ENCODE data around the gene NANOS3.
A peak's percentile ranks its signal among the peaks of the same experiment; 100 is the strongest.

Gene NANOS3

DNA sequence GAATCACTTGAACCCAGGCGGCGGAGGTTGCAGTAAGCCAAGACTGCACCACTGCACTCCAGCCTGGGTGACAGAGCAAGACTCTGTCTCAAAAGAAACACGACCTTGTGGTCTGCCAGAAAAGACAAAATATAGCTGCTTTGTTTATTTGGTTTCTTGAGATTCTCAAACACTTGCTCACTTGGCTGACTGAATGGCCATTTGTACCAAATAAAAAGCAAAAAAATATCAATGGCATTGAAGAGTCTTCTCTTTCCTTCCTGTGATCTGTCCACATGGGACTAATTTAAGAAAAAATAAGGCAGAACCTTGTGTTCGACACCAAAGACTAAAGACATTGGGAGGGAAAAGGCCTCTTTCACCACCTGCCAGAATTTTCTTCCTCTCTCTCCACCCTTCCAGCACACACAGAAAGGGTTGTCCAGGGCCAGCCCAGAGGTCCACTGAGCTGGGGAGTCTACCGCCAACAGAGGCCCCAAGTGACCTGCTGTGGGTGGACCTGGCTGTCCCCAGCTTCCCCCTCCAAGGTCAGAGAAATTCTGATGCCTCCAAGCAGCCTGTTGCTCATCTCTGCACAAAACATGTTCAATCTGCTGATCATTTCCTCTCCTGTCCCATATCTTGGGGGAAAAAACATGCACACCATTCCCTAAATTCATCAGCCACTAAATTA is 23.1 kb downstream of the NANOS3 start:
- no peak overlapping the region for H3K4me3 ChIP-seq (replicated peaks; ENCODE audit: insufficient read depth, low read length)
- DNase-seq (ENCODE audit: low read depth in 1 of 2, low spot score in 1 of 2) = no peak
- no peaks in the 10 kb centered on the region for H3K27me3 ChIP-seq (ENCODE audit: insufficient read depth, poor library complexity, severe bottlenecking)
- no peak for TF ChIP-seq CTCF (IDR thresholded peaks at IDR 0.05; ENCODE audit: insufficient read depth, low read length)
- no peak for TF ChIP-seq SPI1 (IDR thresholded peaks at IDR 0.05; ENCODE audit: borderline replicate concordance, low read depth)
- TF ChIP-seq POLR2AphosphoS5 (IDR thresholded peaks at IDR 0.05; ENCODE audit: low read depth) = no peak
- TF ChIP-seq GABPA (IDR thresholded peaks at IDR 0.05; ENCODE audit: low read depth) = no peak
- TF ChIP-seq, protein P1, sequence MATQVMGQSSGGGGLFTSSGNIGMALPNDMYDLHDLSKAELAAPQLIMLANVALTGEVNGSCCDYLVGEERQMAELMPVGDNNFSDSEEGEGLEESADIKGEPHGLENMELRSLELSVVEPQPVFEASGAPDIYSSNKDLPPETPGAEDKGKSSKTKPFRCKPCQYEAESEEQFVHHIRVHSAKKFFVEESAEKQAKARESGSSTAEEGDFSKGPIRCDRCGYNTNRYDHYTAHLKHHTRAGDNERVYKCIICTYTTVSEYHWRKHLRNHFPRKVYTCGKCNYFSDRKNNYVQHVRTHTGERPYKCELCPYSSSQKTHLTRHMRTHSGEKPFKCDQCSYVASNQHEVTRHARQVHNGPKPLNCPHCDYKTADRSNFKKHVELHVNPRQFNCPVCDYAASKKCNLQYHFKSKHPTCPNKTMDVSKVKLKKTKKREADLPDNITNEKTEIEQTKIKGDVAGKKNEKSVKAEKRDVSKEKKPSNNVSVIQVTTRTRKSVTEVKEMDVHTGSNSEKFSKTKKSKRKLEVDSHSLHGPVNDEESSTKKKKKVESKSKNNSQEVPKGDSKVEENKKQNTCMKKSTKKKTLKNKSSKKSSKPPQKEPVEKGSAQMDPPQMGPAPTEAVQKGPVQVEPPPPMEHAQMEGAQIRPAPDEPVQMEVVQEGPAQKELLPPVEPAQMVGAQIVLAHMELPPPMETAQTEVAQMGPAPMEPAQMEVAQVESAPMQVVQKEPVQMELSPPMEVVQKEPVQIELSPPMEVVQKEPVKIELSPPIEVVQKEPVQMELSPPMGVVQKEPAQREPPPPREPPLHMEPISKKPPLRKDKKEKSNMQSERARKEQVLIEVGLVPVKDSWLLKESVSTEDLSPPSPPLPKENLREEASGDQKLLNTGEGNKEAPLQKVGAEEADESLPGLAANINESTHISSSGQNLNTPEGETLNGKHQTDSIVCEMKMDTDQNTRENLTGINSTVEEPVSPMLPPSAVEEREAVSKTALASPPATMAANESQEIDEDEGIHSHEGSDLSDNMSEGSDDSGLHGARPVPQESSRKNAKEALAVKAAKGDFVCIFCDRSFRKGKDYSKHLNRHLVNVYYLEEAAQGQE (IDR thresholded peaks at IDR 0.05; ENCODE audit: insufficient replicate concordance, low read depth) = no peak
- no peak overlapping the region for H3K27ac ChIP-seq (replicated peaks)

- TF ChIP-seq, protein P1 (IDR thresholded peaks at IDR 0.05; ENCODE audit: insufficient replicate concordance, low read depth) = no peak
- TF ChIP-seq POLR2AphosphoS5 (IDR thresholded peaks at IDR 0.05; ENCODE audit: low read depth) (no peak), GABPA (IDR thresholded peaks at IDR 0.05; ENCODE audit: low read depth) (no peak), SPI1 (IDR thresholded peaks at IDR 0.05; ENCODE audit: borderline replicate concordance, low read depth) (no peak), CTCF (IDR thresholded peaks at IDR 0.05; ENCODE audit: insufficient read depth, low read length) (no peak)
- peak in 1 of 2 experiments; percentile 31 for DNase-seq (ENCODE audit: low read depth in 1 of 2, low spot score in 1 of 2)
- no peak overlapping the region for H3K4me3 ChIP-seq (replicated peaks; ENCODE audit: insufficient read depth, low read length)
- H3K27ac ChIP-seq (replicated peaks) = no peak overlapping the region
- no peaks in the 10 kb centered on the region for H3K27me3 ChIP-seq (ENCODE audit: insufficient read depth, poor library complexity, severe bottlenecking)
Measured at GRCh38 chr19:13902993-13903555, 26.1 kb downstream of the NANOS3 start.

GRCh38 chr19:13905634-13906520 is 28.9 kb downstream of the NANOS3 start, which contains the start of the genes BRME1 and CC2D1A:
BRME1 (minus strand) TSS chr19:13906117; CDS start chr19:13904892, 1,225 bp downstream.
CC2D1A (plus strand) TSS chr19:13906201; CDS start chr19:13906442, 241 bp downstream.
- no peaks in the 10 kb centered on the region for H3K27me3 ChIP-seq (ENCODE audit: insufficient read depth, poor library complexity, severe bottlenecking)
- H3K4me3 ChIP-seq (replicated peaks; ENCODE audit: insufficient read depth, low read length) = peak within 1 kb of the TSS; percentile 91
- peak; percentile 88 to 94 for DNase-seq (ENCODE audit: low read depth in 1 of 2, low spot score in 1 of 2)
- H3K27ac ChIP-seq (replicated peaks) = peak within 1 kb of the TSS; percentile 70
- TF ChIP-seq GABPA (IDR thresholded peaks at IDR 0.05; ENCODE audit: low read depth) = no peak
- peak; percentile 61; the same call in 1 of the 2 replicates for TF ChIP-seq POLR2AphosphoS5 (IDR thresholded peaks at IDR 0.05; ENCODE audit: low read depth)
- peak; percentile 33; the same call in 1 of the 2 replicates for TF ChIP-seq SPI1 (IDR thresholded peaks at IDR 0.05; ENCODE audit: borderline replicate concordance, low read depth)

Measured in HL-60 (cell line).